Vein endothelial cell (primary cell): ENCODE data around the gene ULBP2. TPM values are rescaled to one million over a fixed set of nuclear protein-coding genes. Genes with fewer than 3 reads are reported as not detected.

Experiments
- total RNA-seq: library from RNA; depleted of rRNA; stranded (reverse); fragments of >200 nt; gene quantifications from 2 replicates; pipeline ENCODE4 v1.2.3, GENCODE V29; 2012

ULBP2 gene
- 6.2 and 8.0 TPM in 2 replicates for total RNA-seq

DNA sequence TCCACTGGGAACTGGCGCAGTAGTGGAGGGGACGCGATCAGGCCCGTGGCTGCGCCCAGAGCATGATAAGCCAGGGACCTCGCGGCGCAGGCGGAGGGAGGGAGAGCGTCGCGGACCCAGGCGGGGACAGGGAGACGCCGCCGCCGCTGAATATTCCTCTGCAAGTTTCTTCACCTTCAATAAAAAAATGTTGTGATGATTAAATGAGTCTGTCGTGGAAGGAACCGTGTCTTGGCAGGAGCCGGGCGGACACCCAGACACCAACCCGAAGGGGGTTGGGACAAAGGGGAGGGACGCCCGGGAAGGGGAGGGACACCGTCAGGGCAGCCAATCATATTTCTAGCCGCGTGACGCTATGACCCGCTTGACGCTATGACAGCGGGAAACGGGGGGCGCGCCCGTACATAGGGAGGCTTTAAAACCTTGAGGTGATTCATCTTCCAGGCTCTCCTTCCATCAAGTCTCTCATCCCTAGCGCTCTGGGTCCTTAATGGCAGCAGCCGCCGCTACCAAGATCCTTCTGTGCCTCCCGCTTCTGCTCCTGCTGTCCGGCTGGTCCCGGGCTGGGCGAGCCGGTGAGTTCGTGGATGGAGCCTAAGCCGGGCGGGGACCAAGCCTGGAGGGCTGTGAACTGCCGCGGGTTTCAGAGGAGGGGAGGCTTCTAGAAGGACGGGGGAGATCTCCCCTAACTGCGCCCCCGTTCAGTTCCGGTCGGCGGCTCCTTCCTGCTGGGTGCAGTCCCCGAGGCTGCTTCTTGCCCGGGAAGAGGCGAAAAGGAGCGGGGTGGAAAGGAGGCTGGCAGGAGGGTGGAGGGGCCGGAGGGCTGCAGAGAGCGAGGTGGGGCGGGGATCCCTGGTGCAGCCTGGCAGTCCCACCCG, at the start of gene ULBP2:
ULBP2 (plus strand) TSS at position 432 of the 878 bp plus-strand sequence; CDS start at position 491, 59 bp downstream.

DNA sequence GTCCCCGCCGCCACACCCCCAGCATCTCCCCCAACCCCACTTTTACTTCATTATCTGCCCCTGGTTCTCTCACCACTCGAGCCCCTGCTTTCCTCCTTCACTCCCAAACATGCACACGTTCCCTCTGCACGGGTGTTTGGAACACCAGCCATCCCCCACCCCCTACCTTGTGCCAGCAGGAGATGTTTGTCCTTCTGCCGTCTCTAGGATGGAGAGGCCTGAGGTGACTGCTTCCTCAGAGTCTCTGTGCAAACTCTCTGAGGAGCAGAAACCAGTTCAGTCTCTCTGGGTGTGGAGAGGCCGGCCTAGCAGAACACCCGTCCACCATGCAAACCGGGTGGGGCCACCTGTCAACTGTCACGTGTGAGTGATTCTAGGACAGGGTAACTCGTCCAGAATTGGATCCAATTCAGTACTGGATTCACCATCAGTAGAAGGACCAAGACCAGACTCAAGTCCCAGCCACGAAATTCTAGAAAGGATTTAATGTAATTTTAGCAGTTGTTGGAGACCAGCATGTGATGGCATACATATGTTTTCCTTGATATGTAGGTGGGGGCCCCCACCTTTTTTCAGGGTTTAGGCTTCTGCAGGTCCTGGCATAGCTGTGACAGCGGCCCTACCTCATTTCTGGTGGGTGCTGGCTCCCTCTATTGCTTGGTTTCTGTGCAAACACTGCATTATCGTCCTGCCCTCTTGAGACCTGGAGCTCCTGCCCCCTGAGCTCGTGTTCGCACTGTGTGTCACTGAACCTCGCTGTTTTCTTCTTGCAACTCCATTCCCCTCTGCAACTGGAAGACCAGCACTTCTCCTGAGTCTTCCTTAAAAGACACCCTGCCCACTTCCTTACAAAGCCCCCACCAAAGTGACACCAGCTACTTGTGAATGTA, 43.7 kb upstream of the ULBP2 start, which contains the start of gene RAET1E:
RAET1E (minus strand) TSS at position 259 of the 890 bp plus-strand sequence. CDS start 7,212 bp downstream, outside the sequence.

GRCh38 chr6:149922642-149923326, 19.0 kb upstream of the ULBP2 start, which contains the start of gene RAET1G:
RAET1G (minus strand) TSS chr6:149923121; CDS start chr6:149923010, 111 bp downstream.

GRCh38 chr6:149963462-149964307, 21.9 kb downstream of the ULBP2 start, which contains the start of gene ULBP1:
ULBP1 (plus strand) TSS chr6:149963943; CDS start chr6:149964050, 107 bp downstream.

Other genes with a start within 250 kb of the ULBP2 start
- gene LATS1, start 223.9 kb upstream of the ULBP2 start, total RNA-seq, result 26.8 and 27.4 TPM in 2 replicates
- gene NUP43, start 195.5 kb upstream of the ULBP2 start, total RNA-seq, result 31.0 and 54.1 TPM in 2 replicates
- 128 and 154 TPM in 2 replicates for gene PCMT1, start 192.3 kb upstream of the ULBP2 start, total RNA-seq
- 13.7 and 20.3 TPM in 2 replicates for gene LRP11, start 77.7 kb upstream of the ULBP2 start, total RNA-seq
- 0.29 and 0.33 TPM in 2 replicates for gene RAET1E, start 43.9 kb upstream of the ULBP2 start, total RNA-seq
- 0.29 and 0.33 TPM in 2 replicates for gene RAET1G, start 18.9 kb upstream of the ULBP2 start, total RNA-seq
- 0.57 and 0.65 TPM in 2 replicates for gene ULBP1, start 21.9 kb downstream of the ULBP2 start, total RNA-seq
- not detected in 2 replicates for gene RAET1L, start 83.5 kb downstream of the ULBP2 start, total RNA-seq
- gene ULBP3, start 127.1 kb downstream of the ULBP2 start, total RNA-seq, result 20.1 and 24.8 TPM in 2 replicates
- gene PPP1R14C, start 201.0 kb downstream of the ULBP2 start, total RNA-seq, result not detected in 2 replicates